Memory B cell (primary cell): ENCODE measurements around the gene LST1.

Source experiments
- ATAC-seq: fragments of 150-1000 bp; cut with Tn5 transposase; 2 replicates; pipeline ENCODE4 v1.10.0; 2021; ENCODE audit warnings: low read depth, mild to moderate bottlenecking, moderate library complexity
- DNase-seq, 2 donors: peaks; one replicate each; pipeline ENCODE4 v3.0.0; 2022; ENCODE audit warnings: low spot score in 2 of 2
- H3K27ac Mint-ChIP-seq: one replicate; pipeline ENCODE4 v1.8.0; 2022; ENCODE audit warnings: mild to moderate bottlenecking, moderate library complexity, mixed read lengths
- H3K27me3 Mint-ChIP-seq: one replicate; pipeline ENCODE4 v1.8.0; 2022; ENCODE audit warnings: mixed read lengths
- H3K36me3 Mint-ChIP-seq: one replicate; pipeline ENCODE4 v1.8.0; 2022; ENCODE audit warnings: mild to moderate bottlenecking, mixed read lengths
- H3K4me1 Mint-ChIP-seq: one replicate; pipeline ENCODE4 v1.8.0; 2022; ENCODE audit warnings: mixed read lengths
- H3K4me3 Mint-ChIP-seq: one replicate; pipeline ENCODE4 v1.8.0; 2022; ENCODE audit warnings: mild to moderate bottlenecking, moderate library complexity, mixed read lengths
- H3K9me3 Mint-ChIP-seq: one replicate; pipeline ENCODE4 v1.8.0; 2022; ENCODE audit warnings: mixed read lengths

The LST1 gene

GRCh38 chr6:31586008-31586407 is at the start of gene LST1:
LST1 (plus strand) TSS chr6:31586277; CDS start chr6:31587300, 1,023 bp downstream.
- peak; percentile 1 for ATAC-seq
- H3K27ac Mint-ChIP-seq, result peak within 1 kb of the TSS; percentile 86
- DNase-seq, result no peak
- peaks cover 18% of the 10 kb centered on the region for H3K36me3 Mint-ChIP-seq
- H3K4me3 Mint-ChIP-seq, result peak within 1 kb of the TSS; percentile 73
- no peaks in the 10 kb centered on the region for H3K9me3 Mint-ChIP-seq
- H3K4me1 Mint-ChIP-seq, result peaks cover 43% of the 10 kb centered on the region
- no peaks in the 10 kb centered on the region for H3K27me3 Mint-ChIP-seq

GRCh38 chr6:31538805-31539400 is 47.2 kb upstream of the LST1 start:
- peaks cover 47% of the 10 kb centered on the region for H3K36me3 Mint-ChIP-seq
- peaks cover 33% of the 10 kb centered on the region for H3K4me1 Mint-ChIP-seq
- peak overlapping the region; percentile 2 for H3K4me3 Mint-ChIP-seq
- H3K27me3 Mint-ChIP-seq, result no peaks in the 10 kb centered on the region
- H3K9me3 Mint-ChIP-seq, result no peaks in the 10 kb centered on the region
- no peak for ATAC-seq
- peak overlapping the region; percentile 94 for H3K27ac Mint-ChIP-seq
- DNase-seq, result no peak

- Mint-ChIP-seq H3K4me1 (peaks cover 33% of the 10 kb centered on the region), H3K27me3 (no peaks in the 10 kb centered on the region), H3K4me3 (peak overlapping the region; percentile 94), H3K9me3 (no peaks in the 10 kb centered on the region), H3K36me3 (peaks cover 36% of the 10 kb centered on the region), H3K27ac (peak overlapping the region; percentile 94)
- ATAC-seq (no peak), DNase-seq (no peak)
Observed at GRCh38 chr6:31540640-31541039, 45.4 kb upstream of the LST1 start.

- peak; percentile 37 for ATAC-seq
- H3K27me3 Mint-ChIP-seq, result no peaks in the 10 kb centered on the region
- peak in 1 of 2 donors; percentile 58 for DNase-seq
- peak overlapping the region; percentile 94 for H3K27ac Mint-ChIP-seq
- H3K4me1 Mint-ChIP-seq, result peaks cover 30% of the 10 kb centered on the region
- H3K36me3 Mint-ChIP-seq, result peaks cover 31% of the 10 kb centered on the region
- no peaks in the 10 kb centered on the region for H3K9me3 Mint-ChIP-seq
- peak overlapping the region; percentile 94 for H3K4me3 Mint-ChIP-seq
Observed at GRCh38 chr6:31541059-31541657, 44.9 kb upstream of the LST1 start.

- peaks cover 26% of the 10 kb centered on the region for H3K36me3 Mint-ChIP-seq
- H3K4me3 Mint-ChIP-seq, result peak within 1 kb of the TSS; percentile 94
- no peaks in the 10 kb centered on the region for H3K9me3 Mint-ChIP-seq
- DNase-seq, result peak; percentile 85 to 91
- peaks cover 35% of the 10 kb centered on the region for H3K4me1 Mint-ChIP-seq
- peak within 1 kb of the TSS; percentile 94 for H3K27ac Mint-ChIP-seq
- peak; percentile 69 for ATAC-seq
- H3K27me3 Mint-ChIP-seq, result no peaks in the 10 kb centered on the region
Observed at GRCh38 chr6:31541658-31542521, 44.2 kb upstream of the LST1 start, which contains the start of gene DDX39B. DDX39B (minus strand) TSS chr6:31542003; CDS start chr6:31540532, 1,471 bp downstream.

GRCh38 chr6:31543639-31544038 is 42.4 kb upstream of the LST1 start:
- Mint-ChIP-seq H3K36me3 (peaks cover 17% of the 10 kb centered on the region), H3K4me1 (peaks cover 34% of the 10 kb centered on the region), H3K27ac (no peak overlapping the region), H3K27me3 (no peaks in the 10 kb centered on the region), H3K4me3 (no peak overlapping the region), H3K9me3 (no peaks in the 10 kb centered on the region)
- DNase-seq (no peak), ATAC-seq (no peak)

- Mint-ChIP-seq H3K4me3 (no peak overlapping the region), H3K27me3 (no peaks in the 10 kb centered on the region), H3K4me1 (peaks cover 29% of the 10 kb centered on the region), H3K9me3 (no peaks in the 10 kb centered on the region), H3K36me3 (peaks cover 8% of the 10 kb centered on the region), H3K27ac (no peak overlapping the region)
- ATAC-seq (no peak), DNase-seq (no peak)
Observed at GRCh38 chr6:31544676-31545075, 41.4 kb upstream of the LST1 start.

GRCh38 chr6:31545291-31545690 is 40.8 kb upstream of the LST1 start:
- no peak overlapping the region for H3K27ac Mint-ChIP-seq
- H3K4me1 Mint-ChIP-seq, result peaks cover 24% of the 10 kb centered on the region
- no peak overlapping the region for H3K4me3 Mint-ChIP-seq
- no peaks in the 10 kb centered on the region for H3K27me3 Mint-ChIP-seq
- peaks cover 3% of the 10 kb centered on the region for H3K36me3 Mint-ChIP-seq
- DNase-seq (no peak), ATAC-seq (no peak)
- no peaks in the 10 kb centered on the region for H3K9me3 Mint-ChIP-seq

GRCh38 chr6:31546339-31546957 is 39.6 kb upstream of the LST1 start, which contains the start of gene ATP6V1G2:
ATP6V1G2 (minus strand) TSS chr6:31546608; CDS start chr6:31546559, 49 bp downstream.
- ATAC-seq (peak; percentile 45), DNase-seq (peak; percentile 74 to 86)
- peaks cover 23% of the 10 kb centered on the region for H3K4me1 Mint-ChIP-seq
- peak within 1 kb of the TSS; percentile 89 for H3K27ac Mint-ChIP-seq
- H3K27me3 Mint-ChIP-seq, result no peaks in the 10 kb centered on the region
- H3K4me3 Mint-ChIP-seq, result peak within 1 kb of the TSS; percentile 89
- no peaks in the 10 kb centered on the region for H3K36me3 Mint-ChIP-seq
- no peaks in the 10 kb centered on the region for H3K9me3 Mint-ChIP-seq

GRCh38 chr6:31546958-31547726 is 38.9 kb upstream of the LST1 start, which contains the start of gene NFKBIL1:
NFKBIL1 (plus strand) TSS chr6:31547608; CDS start chr6:31547695, 87 bp downstream.
- DNase-seq, result peak; percentile 74 to 86
- H3K4me1 Mint-ChIP-seq, result peaks cover 24% of the 10 kb centered on the region
- H3K27me3 Mint-ChIP-seq, result no peaks in the 10 kb centered on the region
- peak within 1 kb of the TSS; percentile 89 for H3K27ac Mint-ChIP-seq
- H3K9me3 Mint-ChIP-seq, result no peaks in the 10 kb centered on the region
- peak; percentile 89 for ATAC-seq
- no peaks in the 10 kb centered on the region for H3K36me3 Mint-ChIP-seq
- H3K4me3 Mint-ChIP-seq, result peak within 1 kb of the TSS; percentile 89

- DNase-seq (no peak), ATAC-seq (no peak)
- peak overlapping the region; percentile 89 for H3K27ac Mint-ChIP-seq
- H3K4me3 Mint-ChIP-seq, result peak overlapping the region; percentile 89
- H3K9me3 Mint-ChIP-seq, result no peaks in the 10 kb centered on the region
- H3K27me3 Mint-ChIP-seq, result no peaks in the 10 kb centered on the region
- H3K4me1 Mint-ChIP-seq, result peaks cover 24% of the 10 kb centered on the region
- H3K36me3 Mint-ChIP-seq, result no peaks in the 10 kb centered on the region
Observed at GRCh38 chr6:31547727-31548543, 38.1 kb upstream of the LST1 start.

- H3K27me3 Mint-ChIP-seq, result no peaks in the 10 kb centered on the region
- no peaks in the 10 kb centered on the region for H3K36me3 Mint-ChIP-seq
- DNase-seq (no peak), ATAC-seq (no peak)
- peak overlapping the region; percentile 89 for H3K27ac Mint-ChIP-seq
- H3K4me3 Mint-ChIP-seq, result no peak overlapping the region
- H3K4me1 Mint-ChIP-seq, result peaks cover 27% of the 10 kb centered on the region
- no peaks in the 10 kb centered on the region for H3K9me3 Mint-ChIP-seq
Observed at GRCh38 chr6:31548544-31548873, 37.6 kb upstream of the LST1 start.
